CD4-positive, alpha-beta T cell treated with Interleukin-6 for 4 hours (primary cell): ENCODE data around the gene CDIP1.

Source experiments
- DNase-seq: peaks from one replicate; pipeline ENCODE4 v3.0.0-alpha.2; 2020; ENCODE audit warnings: mixed read lengths

Gene CDIP1

GRCh38 chr16:4537376-4538343 is 913 bp downstream of the CDIP1 start:
- peak; percentile 14 for DNase-seq

- no peak for DNase-seq
Observed at GRCh38 chr16:4536391-4537106, 2.0 kb downstream of the CDIP1 start.

- DNase-seq, result no peak
Observed at GRCh38 chr16:4535627-4536108, 2.9 kb downstream of the CDIP1 start.

GRCh38 chr16:4534151-4534790 is 4.3 kb downstream of the CDIP1 start:
- DNase-seq, result peak; percentile 39

GRCh38 chr16:4533490-4533889 is 5.1 kb downstream of the CDIP1 start:
- no peak for DNase-seq

GRCh38 chr16:4532238-4532637 is 6.3 kb downstream of the CDIP1 start:
- no peak for DNase-seq

- DNase-seq, result no peak
Observed at GRCh38 chr16:4531811-4532210, 6.8 kb downstream of the CDIP1 start.

GRCh38 chr16:4529085-4530060 is 9.2 kb downstream of the CDIP1 start:
- peak; percentile 37 for DNase-seq

- no peak for DNase-seq
Observed at GRCh38 chr16:4525634-4526277, 12.8 kb downstream of the CDIP1 start.

- no peak for DNase-seq
Observed at GRCh38 chr16:4525069-4525468, 13.5 kb downstream of the CDIP1 start.

GRCh38 chr16:4524571-4524970 is 14.0 kb downstream of the CDIP1 start:
- no peak for DNase-seq

GRCh38 chr16:4523686-4524085 is 14.9 kb downstream of the CDIP1 start:
- no peak for DNase-seq

GRCh38 chr16:4522051-4522581 is 16.5 kb downstream of the CDIP1 start:
- DNase-seq, result no peak

GRCh38 chr16:4520913-4521312 is 17.7 kb downstream of the CDIP1 start:
- DNase-seq, result no peak

- DNase-seq, result no peak
Observed at GRCh38 chr16:4519274-4520058, 19.1 kb downstream of the CDIP1 start.

- peak; percentile 17 for DNase-seq
Observed at GRCh38 chr16:4517812-4518680, 20.5 kb downstream of the CDIP1 start.

GRCh38 chr16:4515611-4516233 is 22.9 kb downstream of the CDIP1 start:
- no peak for DNase-seq

- peak; percentile 17 for DNase-seq
Observed at GRCh38 chr16:4514606-4515005, 24.0 kb downstream of the CDIP1 start.

GRCh38 chr16:4513881-4514280 is 24.7 kb downstream of the CDIP1 start:
- no peak for DNase-seq
